GM21825 (cell line): ENCODE results near the gene SCCPDH.

Source experiments
- ATAC-seq: cut with Tn5 transposase; IDR thresholded peaks from one replicate; pipeline ENCODE4 v1.9.1; 2021; ENCODE audit warnings: mild to moderate bottlenecking, moderate library complexity; ENCODE audit not compliant: unreplicated experiment

Gene SCCPDH

GRCh38 chr1:246748867-246749266 lies 24.7 kb downstream of the SCCPDH start:
- no peak for ATAC-seq

GRCh38 chr1:246750752-246751151 lies 26.5 kb downstream of the SCCPDH start:
- no peak for ATAC-seq

- ATAC-seq: peak; percentile 86
Measured at GRCh38 chr1:246753670-246754535, 29.7 kb downstream of the SCCPDH start.

- ATAC-seq: no peak
Measured at GRCh38 chr1:246755419-246755818, 31.2 kb downstream of the SCCPDH start.

GRCh38 chr1:246760422-246761347 lies 36.5 kb downstream of the SCCPDH start:
- no peak for ATAC-seq

GRCh38 chr1:246761396-246761795 lies 37.2 kb downstream of the SCCPDH start:
- no peak for ATAC-seq

- no peak for ATAC-seq
Measured at GRCh38 chr1:246765521-246765920, 41.3 kb downstream of the SCCPDH start.

- ATAC-seq: no peak
Measured at GRCh38 chr1:246768403-246769020, 44.3 kb downstream of the SCCPDH start.

- ATAC-seq: no peak
Measured at GRCh38 chr1:246769306-246769705, 45.1 kb downstream of the SCCPDH start.

- ATAC-seq: no peak
Measured at GRCh38 chr1:246771366-246771765, 47.2 kb downstream of the SCCPDH start.

GRCh38 chr1:246772686-246773085 lies 48.5 kb downstream of the SCCPDH start:
- peak; percentile 10 for ATAC-seq

GRCh38 chr1:246773213-246773641 lies 49.0 kb downstream of the SCCPDH start:
- peak; percentile 99 for ATAC-seq

GRCh38 chr1:246775531-246776385 lies 51.5 kb downstream of the SCCPDH start:
- ATAC-seq: no peak

GRCh38 chr1:246776923-246777322 lies 52.7 kb downstream of the SCCPDH start:
- no peak for ATAC-seq

- ATAC-seq: no peak
Measured at GRCh38 chr1:246778663-246779062, 54.5 kb downstream of the SCCPDH start.

- ATAC-seq: no peak
Measured at GRCh38 chr1:246779561-246780175, 55.5 kb downstream of the SCCPDH start.

- ATAC-seq: no peak
Measured at GRCh38 chr1:246780264-246780663, 56.1 kb downstream of the SCCPDH start.

GRCh38 chr1:246781212-246781611 lies 57.0 kb downstream of the SCCPDH start:
- ATAC-seq: no peak

GRCh38 chr1:246782120-246782900 lies 58.1 kb downstream of the SCCPDH start:
- peak; percentile 62 for ATAC-seq
